HEK293 (cell line): ENCODE measurements around the gene C6orf136.

ENCODE experiments used
- BCL11B ChIP-seq: fragments of 450-650 bp; formaldehyde crosslinking; IDR thresholded peaks from 2 replicates; pipeline ENCODE4 v1.5.1; 2016; ENCODE audit warnings: low read depth, missing biosample characterization, missing genetic modification characterization
- IKZF3 ChIP-seq: fragments of 450-650 bp; IDR thresholded peaks from 2 replicates; pipeline ENCODE4 v1.5.0; 2018; ENCODE audit warnings: missing biosample characterization, mild to moderate bottlenecking, missing genetic modification characterization, moderate library complexity
- KLF1 ChIP-seq: fragments of 450-650 bp; formaldehyde crosslinking; IDR thresholded peaks from 2 replicates; pipeline ENCODE4 v1.5.1; 2016; ENCODE audit warnings: missing biosample characterization, missing genetic modification characterization
- OSR2 ChIP-seq: fragments of 450-650 bp; formaldehyde crosslinking; IDR thresholded peaks from 2 replicates; pipeline ENCODE4 v1.5.1; 2016; ENCODE audit warnings: missing biosample characterization, missing genetic modification characterization
- YY2 ChIP-seq: fragments of 450-650 bp; formaldehyde crosslinking; IDR thresholded peaks from 2 replicates; pipeline ENCODE4 v1.5.1; 2016; ENCODE audit warnings: missing biosample characterization, missing genetic modification characterization
- ZFP3 ChIP-seq: fragments of 450-650 bp; formaldehyde crosslinking; IDR thresholded peaks from 2 replicates; pipeline ENCODE4 v1.5.1; 2016; ENCODE audit warnings: low read depth, missing biosample characterization, missing genetic modification characterization
- ZNF114 ChIP-seq: fragments of 450-650 bp; formaldehyde crosslinking; IDR thresholded peaks from 2 replicates; pipeline ENCODE4 v1.5.0; 2017; ENCODE audit warnings: missing biosample characterization, missing genetic modification characterization
- ZNF138 ChIP-seq: fragments of 450-650 bp; formaldehyde crosslinking; IDR thresholded peaks from 2 replicates; pipeline ENCODE4 v1.5.1; 2016; ENCODE audit warnings: missing biosample characterization, missing genetic modification characterization, borderline replicate concordance
- ZNF184 ChIP-seq: fragments of 450-650 bp; IDR thresholded peaks from 2 replicates; pipeline ENCODE4 v1.5.1; 2018; ENCODE audit warnings: missing biosample characterization, mild to moderate bottlenecking, missing genetic modification characterization
- ZNF214 ChIP-seq: fragments of 450-650 bp; formaldehyde crosslinking; IDR thresholded peaks from 2 replicates; pipeline ENCODE4 v1.5.1; 2017; ENCODE audit warnings: missing biosample characterization, mild to moderate bottlenecking, missing genetic modification characterization, borderline replicate concordance
- ZNF274 ChIP-seq, 2 experiments: fragments of 200-500 bp in 1 of 2; fragments of 450-650 bp in 1 of 2; sonication (Bioruptor generic) in 1 of 2; formaldehyde crosslinking in 1 of 2; IDR thresholded peaks; 2 replicates each; pipeline versions ENCODE4 v1.5.1 to v1.6.1; 2014 to 2016; ENCODE audit warnings: borderline replicate concordance in 1 of 2, inconsistent platforms in 1 of 2, low read length in 1 of 2, missing biosample characterization in 1 of 2, missing genetic modification characterization in 1 of 2
- ZNF354C ChIP-seq: fragments of 450-650 bp; formaldehyde crosslinking; IDR thresholded peaks from 2 replicates; pipeline ENCODE4 v1.5.1; 2016; ENCODE audit warnings: missing biosample characterization, missing genetic modification characterization, low read depth, borderline replicate concordance
- ZNF391 ChIP-seq: fragments of 450-650 bp; formaldehyde crosslinking; IDR thresholded peaks from 2 replicates; pipeline ENCODE4 v1.5.1; 2016; ENCODE audit warnings: low read depth, missing biosample characterization, missing genetic modification characterization, borderline replicate concordance
- ZNF48 ChIP-seq: fragments of 450-650 bp; formaldehyde crosslinking; IDR thresholded peaks from 2 replicates; pipeline ENCODE4 v1.5.1; 2016; ENCODE audit warnings: missing biosample characterization, missing genetic modification characterization
- ZNF501 ChIP-seq: fragments of 450-650 bp; formaldehyde crosslinking; IDR thresholded peaks from 2 replicates; pipeline ENCODE4 v1.5.1; 2016; ENCODE audit warnings: missing biosample characterization, missing genetic modification characterization
- ZNF514 ChIP-seq: fragments of 450-650 bp; formaldehyde crosslinking; IDR thresholded peaks from 2 replicates; pipeline ENCODE4 v1.5.1; 2016; ENCODE audit warnings: missing biosample characterization, missing genetic modification characterization
- ZNF521 ChIP-seq: fragments of 450-650 bp; formaldehyde crosslinking; IDR thresholded peaks from 2 replicates; pipeline ENCODE4 v1.5.1; 2017; ENCODE audit warnings: missing biosample characterization, mild to moderate bottlenecking, missing genetic modification characterization
- ZNF621 ChIP-seq: fragments of 450-650 bp; formaldehyde crosslinking; IDR thresholded peaks from 2 replicates; pipeline ENCODE4 v1.5.1; 2017; ENCODE audit warnings: missing biosample characterization, missing genetic modification characterization
- ZNF626 ChIP-seq: fragments of 450-650 bp; sonication (Bioruptor Pico); formaldehyde crosslinking; IDR thresholded peaks from 2 replicates; pipeline ENCODE4 v1.5.1; 2018; ENCODE audit warnings: missing biosample characterization, missing genetic modification characterization, inconsistent platforms
- ZNF660 ChIP-seq: fragments of 450-650 bp; IDR thresholded peaks from 2 replicates; pipeline ENCODE4 v1.5.1; 2018; ENCODE audit warnings: missing biosample characterization, mild to moderate bottlenecking, missing genetic modification characterization
- ZNF768 ChIP-seq: fragments of 450-650 bp; formaldehyde crosslinking; IDR thresholded peaks from 2 replicates; pipeline ENCODE4 v1.5.1; 2018; ENCODE audit warnings: missing biosample characterization, mild to moderate bottlenecking, missing genetic modification characterization
- ZNF777 ChIP-seq: fragments of 450-650 bp; formaldehyde crosslinking; IDR thresholded peaks from 2 replicates; pipeline ENCODE4 v1.5.1; 2017; ENCODE audit warnings: missing biosample characterization, missing genetic modification characterization, borderline replicate concordance
- ZNF792 ChIP-seq: fragments of 450-650 bp; formaldehyde crosslinking; IDR thresholded peaks from 2 replicates; pipeline ENCODE4 v1.5.1; 2016; ENCODE audit warnings: missing biosample characterization, missing genetic modification characterization
- ZSCAN23 ChIP-seq: fragments of 450-650 bp; formaldehyde crosslinking; IDR thresholded peaks from 2 replicates; pipeline ENCODE4 v1.5.1; 2016; ENCODE audit warnings: missing biosample characterization, missing genetic modification characterization
- TF ChIP-seq, protein P1 (sequence below): IDR thresholded peaks from 2 replicates; pipeline ENCODE4 v1.6.1; 2011; ENCODE audit warnings: mild to moderate bottlenecking, low read depth, low read length, borderline replicate concordance
- TF ChIP-seq, protein P2 (sequence below): fragments of 450-650 bp; formaldehyde crosslinking; IDR thresholded peaks from 2 replicates; pipeline ENCODE4 v1.5.1; 2016; ENCODE audit warnings: missing biosample characterization, missing genetic modification characterization
- TF ChIP-seq, protein P3 (sequence below): fragments of 450-650 bp; formaldehyde crosslinking; IDR thresholded peaks from 2 replicates; pipeline ENCODE4 v1.5.1; 2016; ENCODE audit warnings: missing biosample characterization, missing genetic modification characterization, low read depth
- TF ChIP-seq, protein P4 (sequence below): fragments of 450-650 bp; formaldehyde crosslinking; IDR thresholded peaks from 2 replicates; pipeline ENCODE4 v1.5.1; 2016; ENCODE audit warnings: missing biosample characterization, missing genetic modification characterization
- TF ChIP-seq, protein P5 (sequence below): fragments of 450-650 bp; formaldehyde crosslinking; IDR thresholded peaks from 2 replicates; pipeline ENCODE4 v1.5.1; 2016; ENCODE audit warnings: missing biosample characterization, missing genetic modification characterization
- TF ChIP-seq, protein P6 (sequence below): fragments of 450-650 bp; formaldehyde crosslinking; IDR thresholded peaks from 2 replicates; pipeline ENCODE4 v1.5.1; 2017; ENCODE audit warnings: missing biosample characterization, missing genetic modification characterization

C6orf136 gene

DNA sequence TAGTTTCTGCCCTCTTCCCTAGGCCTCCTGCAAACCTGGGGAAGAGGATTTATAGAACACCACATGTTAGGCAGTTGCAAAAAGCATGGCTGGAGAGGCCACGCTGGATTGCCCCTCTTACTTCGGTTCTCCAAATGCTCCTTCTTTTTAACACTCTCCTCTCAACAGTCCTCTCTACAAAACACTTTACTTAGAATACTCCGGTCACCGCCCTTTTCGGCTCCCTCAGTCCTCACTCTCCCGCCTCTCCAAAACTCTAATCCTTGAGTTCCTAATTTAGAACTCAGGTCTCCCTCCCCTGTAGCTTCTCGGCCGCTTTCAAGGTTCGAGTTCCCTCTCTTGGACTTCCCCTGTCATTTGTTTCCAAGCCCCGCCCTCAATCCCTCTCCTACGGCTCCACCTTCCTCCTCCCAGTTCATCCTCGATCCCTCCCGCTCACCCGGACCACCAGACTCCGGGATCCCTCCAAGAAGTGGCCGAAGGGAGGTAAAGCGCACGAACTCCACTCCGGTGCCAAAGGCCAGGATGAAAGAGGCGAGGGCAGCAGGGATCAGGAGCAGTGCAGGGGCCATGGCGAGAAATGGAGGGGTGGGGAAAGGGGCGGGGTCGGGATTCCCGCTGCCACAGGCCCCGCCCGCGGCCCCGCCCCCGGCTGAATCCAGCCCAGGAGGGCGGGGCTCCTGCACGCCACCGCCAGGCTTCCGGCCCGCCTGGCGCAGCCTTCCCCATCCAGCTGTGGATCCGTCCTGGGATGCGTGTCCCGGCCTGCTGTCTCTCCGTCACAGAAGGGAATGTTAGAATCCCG is 43.7 kb downstream of the C6orf136 start, which contains the start of gene NRM (continued):
- TF ChIP-seq ZFP3 (tag by site-specific recombination) (no peak), ZNF114 (tag by site-specific recombination) (no peak), ZNF768 (tag by site-specific recombination) (no peak), KLF1 (tag by site-specific recombination) (peak; percentile 77), OSR2 (tag by site-specific recombination) (no peak), ZNF391 (no peak), ZNF184 (tag by site-specific recombination) (no peak), ZNF354C (tag by site-specific recombination) (no peak), ZNF521 (tag by site-specific recombination) (no peak), ZNF501 (tag by site-specific recombination) (no peak), ZNF626 (no peak), ZSCAN23 (tag by site-specific recombination) (no peak), ZNF792 (tag by site-specific recombination) (no peak), ZNF274 (IDR thresholded peaks at IDR 0.05; ENCODE audit: low read length) (no peak), ZNF274 (tag by site-specific recombination; IDR thresholded peaks at IDR 0.05; ENCODE audit: borderline replicate concordance) (no peak), ZNF514 (tag by site-specific recombination) (no peak), ZNF621 (tag by site-specific recombination) (no peak), ZNF138 (tag by site-specific recombination) (no peak), ZNF660 (tag by site-specific recombination) (peak; percentile 77), ZNF48 (tag by site-specific recombination) (no peak), YY2 (no peak), ZNF214 (tag by site-specific recombination) (no peak), ZNF777 (no peak), IKZF3 (tag by site-specific recombination) (peak; percentile 98), BCL11B (tag by site-specific recombination) (no peak)
- TF ChIP-seq, protein P1, sequence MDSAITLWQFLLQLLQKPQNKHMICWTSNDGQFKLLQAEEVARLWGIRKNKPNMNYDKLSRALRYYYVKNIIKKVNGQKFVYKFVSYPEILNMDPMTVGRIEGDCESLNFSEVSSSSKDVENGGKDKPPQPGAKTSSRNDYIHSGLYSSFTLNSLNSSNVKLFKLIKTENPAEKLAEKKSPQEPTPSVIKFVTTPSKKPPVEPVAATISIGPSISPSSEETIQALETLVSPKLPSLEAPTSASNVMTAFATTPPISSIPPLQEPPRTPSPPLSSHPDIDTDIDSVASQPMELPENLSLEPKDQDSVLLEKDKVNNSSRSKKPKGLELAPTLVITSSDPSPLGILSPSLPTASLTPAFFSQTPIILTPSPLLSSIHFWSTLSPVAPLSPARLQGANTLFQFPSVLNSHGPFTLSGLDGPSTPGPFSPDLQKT: no peak
- TF ChIP-seq, protein P2, sequence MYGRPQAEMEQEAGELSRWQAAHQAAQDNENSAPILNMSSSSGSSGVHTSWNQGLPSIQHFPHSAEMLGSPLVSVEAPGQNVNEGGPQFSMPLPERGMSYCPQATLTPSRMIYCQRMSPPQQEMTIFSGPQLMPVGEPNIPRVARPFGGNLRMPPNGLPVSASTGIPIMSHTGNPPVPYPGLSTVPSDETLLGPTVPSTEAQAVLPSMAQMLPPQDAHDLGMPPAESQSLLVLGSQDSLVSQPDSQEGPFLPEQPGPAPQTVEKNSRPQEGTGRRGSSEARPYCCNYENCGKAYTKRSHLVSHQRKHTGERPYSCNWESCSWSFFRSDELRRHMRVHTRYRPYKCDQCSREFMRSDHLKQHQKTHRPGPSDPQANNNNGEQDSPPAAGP (tag by site-specific recombination): 0 out of 2 replicates have a peak, but pooled peaks have one; percentile 8
- TF ChIP-seq, protein P3, sequence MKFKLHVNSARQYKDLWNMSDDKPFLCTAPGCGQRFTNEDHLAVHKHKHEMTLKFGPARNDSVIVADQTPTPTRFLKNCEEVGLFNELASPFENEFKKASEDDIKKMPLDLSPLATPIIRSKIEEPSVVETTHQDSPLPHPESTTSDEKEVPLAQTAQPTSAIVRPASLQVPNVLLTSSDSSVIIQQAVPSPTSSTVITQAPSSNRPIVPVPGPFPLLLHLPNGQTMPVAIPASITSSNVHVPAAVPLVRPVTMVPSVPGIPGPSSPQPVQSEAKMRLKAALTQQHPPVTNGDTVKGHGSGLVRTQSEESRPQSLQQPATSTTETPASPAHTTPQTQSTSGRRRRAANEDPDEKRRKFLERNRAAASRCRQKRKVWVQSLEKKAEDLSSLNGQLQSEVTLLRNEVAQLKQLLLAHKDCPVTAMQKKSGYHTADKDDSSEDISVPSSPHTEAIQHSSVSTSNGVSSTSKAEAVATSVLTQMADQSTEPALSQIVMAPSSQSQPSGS: no peak
- TF ChIP-seq, protein P4, sequence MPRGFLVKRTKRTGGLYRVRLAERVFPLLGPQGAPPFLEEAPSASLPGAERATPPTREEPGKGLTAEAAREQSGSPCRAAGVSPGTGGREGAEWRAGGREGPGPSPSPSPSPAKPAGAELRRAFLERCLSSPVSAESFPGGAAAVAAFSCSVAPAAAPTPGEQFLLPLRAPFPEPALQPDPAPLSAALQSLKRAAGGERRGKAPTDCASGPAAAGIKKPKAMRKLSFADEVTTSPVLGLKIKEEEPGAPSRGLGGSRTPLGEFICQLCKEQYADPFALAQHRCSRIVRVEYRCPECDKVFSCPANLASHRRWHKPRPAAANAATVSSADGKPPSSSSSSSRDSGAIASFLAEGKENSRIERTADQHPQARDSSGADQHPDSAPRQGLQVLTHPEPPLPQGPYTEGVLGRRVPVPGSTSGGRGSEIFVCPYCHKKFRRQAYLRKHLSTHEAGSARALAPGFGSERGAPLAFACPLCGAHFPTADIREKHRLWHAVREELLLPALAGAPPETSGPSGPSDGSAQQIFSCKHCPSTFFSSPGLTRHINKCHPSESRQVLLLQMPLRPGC (tag by site-specific recombination): no peak
- TF ChIP-seq, protein P5, sequence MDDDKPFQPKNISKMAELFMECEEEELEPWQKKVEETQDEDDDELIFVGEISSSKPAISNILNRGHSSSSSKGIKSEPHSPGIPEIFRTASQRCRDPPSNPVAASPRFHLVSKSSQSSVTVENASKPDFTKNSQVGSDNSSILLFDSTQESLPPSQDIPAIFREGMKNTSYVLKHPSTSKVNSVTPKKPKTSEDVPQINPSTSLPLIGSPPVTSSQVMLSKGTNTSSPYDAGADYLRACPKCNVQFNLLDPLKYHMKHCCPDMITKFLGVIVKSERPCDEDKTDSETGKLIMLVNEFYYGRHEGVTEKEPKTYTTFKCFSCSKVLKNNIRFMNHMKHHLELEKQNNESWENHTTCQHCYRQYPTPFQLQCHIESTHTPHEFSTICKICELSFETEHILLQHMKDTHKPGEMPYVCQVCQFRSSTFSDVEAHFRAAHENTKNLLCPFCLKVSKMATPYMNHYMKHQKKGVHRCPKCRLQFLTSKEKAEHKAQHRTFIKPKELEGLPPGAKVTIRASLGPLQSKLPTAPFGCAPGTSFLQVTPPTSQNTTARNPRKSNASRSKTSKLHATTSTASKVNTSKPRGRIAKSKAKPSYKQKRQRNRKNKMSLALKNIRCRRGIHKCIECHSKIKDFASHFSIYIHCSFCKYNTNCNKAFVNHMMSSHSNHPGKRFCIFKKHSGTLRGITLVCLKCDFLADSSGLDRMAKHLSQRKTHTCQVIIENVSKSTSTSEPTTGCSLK (tag by site-specific recombination): no peak
- TF ChIP-seq, protein P6, sequence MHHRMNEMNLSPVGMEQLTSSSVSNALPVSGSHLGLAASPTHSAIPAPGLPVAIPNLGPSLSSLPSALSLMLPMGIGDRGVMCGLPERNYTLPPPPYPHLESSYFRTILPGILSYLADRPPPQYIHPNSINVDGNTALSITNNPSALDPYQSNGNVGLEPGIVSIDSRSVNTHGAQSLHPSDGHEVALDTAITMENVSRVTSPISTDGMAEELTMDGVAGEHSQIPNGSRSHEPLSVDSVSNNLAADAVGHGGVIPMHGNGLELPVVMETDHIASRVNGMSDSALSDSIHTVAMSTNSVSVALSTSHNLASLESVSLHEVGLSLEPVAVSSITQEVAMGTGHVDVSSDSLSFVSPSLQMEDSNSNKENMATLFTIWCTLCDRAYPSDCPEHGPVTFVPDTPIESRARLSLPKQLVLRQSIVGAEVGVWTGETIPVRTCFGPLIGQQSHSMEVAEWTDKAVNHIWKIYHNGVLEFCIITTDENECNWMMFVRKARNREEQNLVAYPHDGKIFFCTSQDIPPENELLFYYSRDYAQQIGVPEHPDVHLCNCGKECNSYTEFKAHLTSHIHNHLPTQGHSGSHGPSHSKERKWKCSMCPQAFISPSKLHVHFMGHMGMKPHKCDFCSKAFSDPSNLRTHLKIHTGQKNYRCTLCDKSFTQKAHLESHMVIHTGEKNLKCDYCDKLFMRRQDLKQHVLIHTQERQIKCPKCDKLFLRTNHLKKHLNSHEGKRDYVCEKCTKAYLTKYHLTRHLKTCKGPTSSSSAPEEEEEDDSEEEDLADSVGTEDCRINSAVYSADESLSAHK (tag by site-specific recombination): no peak
